Cerebellar cortex (tissue), 1 donor: ENCODE results near the gene NLRP9.

Experiments used
- DNase-seq: peaks from one replicate; pipeline ENCODE4 v3.0.0-alpha.2; 2015; ENCODE audit warnings: low spot score

NLRP9 gene

DNA sequence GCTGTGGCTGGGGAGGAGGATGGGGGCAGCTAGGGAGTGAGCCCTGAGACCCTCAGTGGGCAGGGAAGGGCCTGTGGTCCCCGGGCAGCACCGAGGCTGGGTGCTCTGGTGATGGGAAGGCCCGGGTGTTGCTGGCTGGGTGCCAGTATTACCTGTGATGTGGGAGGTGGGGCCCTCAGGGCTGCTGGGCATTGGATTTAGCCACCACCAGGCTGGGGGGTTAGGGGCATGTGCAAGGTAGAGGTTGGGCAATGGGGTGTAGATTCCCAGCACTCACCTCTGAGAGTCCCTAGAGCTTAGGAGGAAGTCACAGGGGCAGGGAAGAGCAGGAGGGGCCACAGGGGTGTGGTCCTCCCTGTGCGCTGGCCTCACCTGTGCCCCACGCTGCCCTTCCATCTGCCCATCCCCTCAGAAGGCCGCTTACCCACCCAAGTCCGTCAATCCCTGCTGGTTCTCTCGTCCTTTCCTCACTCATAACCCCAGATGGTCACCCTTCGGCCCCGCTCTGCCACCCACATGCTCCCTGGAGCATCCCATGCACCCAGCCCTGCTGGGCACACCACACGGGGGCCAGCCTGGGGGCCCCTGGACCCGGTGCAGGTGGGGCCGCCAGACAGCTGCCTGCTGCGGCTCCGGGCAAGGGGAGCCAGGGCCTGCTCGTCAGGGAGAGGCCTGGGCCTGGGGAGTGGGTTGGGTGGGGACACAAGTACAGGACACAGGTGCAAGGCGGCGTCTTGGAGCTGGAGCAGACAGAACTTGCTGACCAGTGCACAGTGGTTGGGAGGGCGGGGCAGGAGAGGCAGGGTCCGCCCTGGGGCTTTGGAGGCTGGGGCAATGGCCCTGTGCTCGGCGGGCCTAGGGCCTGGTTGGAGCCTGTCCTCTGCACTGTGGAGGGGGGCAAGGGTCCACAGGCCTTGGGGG is 50.7 kb downstream of the NLRP9 start:
- no peak for DNase-seq

DNA sequence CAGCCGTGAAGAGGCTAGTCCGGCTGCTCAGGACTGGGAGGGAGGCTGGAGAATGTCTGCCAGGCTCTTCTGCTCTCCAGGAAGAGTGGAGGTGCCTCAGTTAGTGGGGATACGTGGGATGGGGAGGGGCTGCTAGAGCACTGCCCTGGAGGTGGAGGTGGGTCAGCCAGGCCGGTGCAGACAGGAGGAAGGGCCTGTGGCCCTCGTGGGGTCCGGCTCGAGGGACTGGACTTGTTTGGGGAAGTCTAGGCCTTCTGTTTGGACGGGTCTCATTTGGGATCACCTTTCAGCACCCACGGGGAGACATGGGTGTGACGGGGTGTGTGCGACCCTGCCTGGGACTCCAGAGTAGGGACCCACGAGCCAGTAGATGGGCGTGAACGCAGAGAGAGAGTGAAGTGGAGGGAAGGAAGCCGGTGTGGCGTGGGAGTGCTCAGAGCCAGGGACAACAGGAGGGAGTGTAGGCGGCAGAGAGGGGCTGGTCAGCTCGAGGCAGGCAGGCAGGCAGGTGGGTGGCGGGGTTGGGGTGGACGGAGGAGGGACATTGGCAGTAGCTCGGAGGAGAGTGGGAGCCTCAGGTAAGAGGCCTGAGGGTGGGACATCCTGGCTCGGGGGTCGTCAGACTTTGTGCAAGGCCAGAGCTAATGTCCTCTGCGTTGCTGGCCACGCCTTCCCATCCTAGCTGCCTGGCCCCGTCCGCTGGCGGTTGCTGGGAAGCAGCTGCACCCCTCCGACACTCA is 51.7 kb downstream of the NLRP9 start:
- DNase-seq, result no peak

DNA sequence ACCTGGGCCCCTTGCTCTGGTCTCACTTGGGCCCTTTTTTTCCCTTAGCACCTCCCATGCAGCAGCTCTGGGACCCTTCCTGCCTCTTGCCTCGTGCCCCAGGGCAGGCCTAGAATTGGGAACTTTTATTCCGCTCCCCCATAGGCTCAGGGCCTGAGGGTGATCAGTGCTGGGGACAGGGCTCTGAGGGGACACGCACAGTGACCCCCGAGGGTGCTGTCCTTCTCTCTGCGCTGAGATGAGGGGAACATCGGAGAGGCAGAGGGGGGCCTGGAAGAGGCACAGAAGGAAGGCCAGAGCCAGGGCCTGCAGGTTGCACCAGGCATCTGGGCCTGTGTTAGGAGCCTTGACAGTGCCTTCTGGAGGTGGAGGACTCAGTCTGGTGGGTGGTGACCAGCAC is 52.4 kb downstream of the NLRP9 start:
- DNase-seq, result no peak

DNA sequence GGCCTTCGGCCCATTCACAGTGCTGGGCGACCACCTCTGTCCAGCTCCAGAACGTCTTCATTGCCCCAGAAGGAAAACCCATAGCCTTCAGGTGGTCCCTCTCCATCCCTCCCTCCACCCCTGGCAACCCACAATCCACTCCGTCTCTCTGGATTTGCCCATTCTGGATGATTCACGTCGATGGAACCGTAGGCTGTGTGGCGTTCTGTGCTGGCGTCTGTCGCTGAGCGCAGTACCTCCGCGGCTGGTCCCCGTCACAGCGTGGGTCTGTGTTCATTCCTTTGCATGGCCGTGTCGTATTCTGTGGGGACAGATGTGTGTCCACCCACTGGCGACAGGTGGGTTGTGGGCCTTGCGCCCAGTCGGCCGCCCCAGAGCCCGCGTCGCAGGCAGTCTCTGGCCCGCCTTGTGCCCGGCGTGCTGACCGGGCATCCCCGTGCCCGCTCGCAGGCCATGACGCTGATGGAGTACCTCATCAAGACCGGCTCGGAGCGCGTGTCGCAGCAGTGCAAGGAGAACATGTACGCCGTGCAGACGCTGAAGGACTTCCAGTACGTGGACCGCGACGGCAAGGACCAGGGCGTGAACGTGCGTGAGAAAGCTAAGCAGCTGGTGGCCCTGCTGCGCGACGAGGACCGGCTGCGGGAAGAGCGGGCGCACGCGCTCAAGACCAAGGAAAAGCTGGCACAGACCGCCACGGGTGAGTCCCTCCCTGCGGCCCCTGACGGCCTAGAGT is 53.1 kb downstream of the NLRP9 start:
- no peak for DNase-seq

DNA sequence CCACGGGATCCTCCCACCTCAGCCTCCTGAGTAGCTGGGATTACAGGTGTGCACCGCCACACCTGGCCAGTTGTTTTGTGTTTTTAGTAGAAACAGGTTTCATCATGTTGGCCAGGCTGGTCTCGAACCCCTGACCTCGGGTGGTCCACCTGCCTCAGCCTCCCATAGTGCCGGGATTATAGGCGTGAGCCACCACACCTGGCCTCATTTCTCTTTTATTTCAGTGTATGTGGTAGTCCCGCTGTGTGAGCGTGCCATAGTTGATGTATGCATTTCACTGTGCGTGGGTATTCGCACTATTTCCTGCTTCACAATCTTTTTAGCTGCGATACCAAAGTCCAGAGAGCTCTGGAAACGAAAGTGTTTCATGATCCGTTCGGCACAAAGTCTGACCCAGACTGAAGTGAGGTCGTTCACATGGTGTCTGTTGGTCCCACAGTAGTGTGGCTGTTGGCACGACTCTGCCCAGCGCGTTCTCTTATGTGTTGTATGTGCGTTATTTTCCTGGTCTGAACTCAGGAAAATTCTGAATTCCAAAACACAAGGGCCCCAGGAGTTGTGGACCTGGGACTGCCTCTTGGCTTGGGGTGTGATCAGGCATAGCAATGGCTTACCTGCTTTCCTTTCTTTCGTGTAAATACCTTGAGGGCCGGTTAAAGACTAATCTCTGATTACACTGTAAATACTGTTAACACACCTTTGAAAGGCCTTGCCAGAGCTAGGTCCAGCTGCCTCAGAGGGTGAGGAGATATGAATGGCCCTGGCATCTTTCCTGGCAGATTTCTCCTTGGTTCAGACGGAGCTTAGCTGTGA is 54.5 kb downstream of the NLRP9 start:
- DNase-seq, result no peak

DNA sequence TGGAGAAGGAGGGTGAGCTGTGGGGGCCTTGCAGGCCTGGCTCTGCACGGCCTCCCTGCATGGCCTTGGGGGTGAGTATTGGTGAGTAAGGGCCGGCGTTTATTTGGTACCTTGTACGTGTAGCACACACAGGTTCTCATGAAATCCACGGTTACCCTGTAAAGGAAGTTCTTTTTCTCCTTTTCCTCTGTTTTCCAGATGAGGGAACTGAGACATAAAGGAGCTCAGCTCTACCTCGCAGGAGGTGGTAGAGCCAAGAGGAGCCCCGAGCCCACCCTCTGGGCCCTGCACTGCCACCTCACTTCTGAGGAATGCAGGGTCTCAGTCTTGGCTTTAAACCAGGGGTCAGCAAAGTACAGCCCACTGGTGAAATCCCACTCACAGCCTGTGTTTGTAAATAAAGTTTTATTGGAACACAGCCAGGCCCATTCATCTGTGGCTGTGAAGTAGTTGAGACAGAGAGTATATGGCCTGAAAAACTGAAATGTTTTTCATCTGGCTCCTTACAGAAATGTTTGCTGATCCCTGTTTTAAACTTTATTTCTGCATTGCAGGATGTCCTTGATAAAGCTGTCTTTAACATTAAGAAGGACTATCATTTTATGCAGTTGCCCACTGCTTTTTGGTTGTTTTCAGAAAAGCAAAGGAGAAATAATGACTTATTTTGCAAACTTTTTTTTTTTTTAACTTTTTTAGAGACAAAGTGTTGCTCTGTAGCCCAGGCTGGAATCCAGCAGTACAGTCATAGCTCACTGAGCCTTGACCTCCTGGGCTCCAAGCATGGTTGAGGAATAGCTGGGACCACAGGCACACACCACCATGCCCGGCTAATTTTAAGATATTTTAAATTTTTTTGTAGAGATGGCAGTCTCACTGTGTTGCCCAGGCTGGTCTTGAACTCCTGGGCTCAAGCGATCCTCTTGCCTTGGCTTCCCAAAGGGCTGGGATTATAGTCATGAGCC is 56.8 kb downstream of the NLRP9 start:
- DNase-seq, result no peak

DNA sequence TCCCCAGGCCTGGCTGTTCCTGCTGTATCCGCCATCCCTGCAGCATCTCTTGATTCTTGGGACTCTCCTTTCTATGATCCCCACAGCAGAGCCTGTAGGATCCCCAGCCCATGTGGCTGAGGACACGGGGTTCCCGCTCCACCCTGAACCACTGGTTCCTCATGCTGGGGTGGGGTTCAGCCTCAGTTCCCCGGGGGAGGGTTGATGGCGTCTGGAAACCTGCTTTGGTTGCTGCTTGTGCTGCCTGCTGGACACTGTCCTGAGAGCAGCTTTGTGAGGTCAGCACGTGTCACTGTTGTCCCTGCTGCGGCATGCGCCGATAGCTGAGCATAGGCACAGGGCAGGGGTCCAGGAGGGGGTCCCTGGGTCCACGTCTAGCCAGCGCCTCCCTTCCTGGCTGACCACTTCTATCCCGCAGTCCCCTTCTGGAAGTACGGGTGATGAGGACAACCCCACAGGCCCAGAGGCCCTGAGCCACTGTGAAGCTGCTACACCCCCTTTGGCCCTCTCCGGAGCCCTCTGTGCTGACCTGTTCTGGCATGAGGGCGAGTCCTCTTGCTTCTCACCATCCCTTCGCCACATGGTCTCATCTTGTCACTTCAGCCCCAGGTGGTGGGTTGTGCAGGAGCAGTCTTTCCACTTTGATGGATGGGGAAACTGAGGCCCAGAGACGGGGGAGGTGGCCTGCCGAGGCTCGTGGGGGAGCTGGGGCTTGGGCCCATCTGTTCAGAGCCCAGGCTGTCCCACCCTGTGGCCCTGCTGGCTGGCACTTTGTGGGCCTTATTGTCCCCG is 57.7 kb downstream of the NLRP9 start:
- DNase-seq, result no peak

DNA sequence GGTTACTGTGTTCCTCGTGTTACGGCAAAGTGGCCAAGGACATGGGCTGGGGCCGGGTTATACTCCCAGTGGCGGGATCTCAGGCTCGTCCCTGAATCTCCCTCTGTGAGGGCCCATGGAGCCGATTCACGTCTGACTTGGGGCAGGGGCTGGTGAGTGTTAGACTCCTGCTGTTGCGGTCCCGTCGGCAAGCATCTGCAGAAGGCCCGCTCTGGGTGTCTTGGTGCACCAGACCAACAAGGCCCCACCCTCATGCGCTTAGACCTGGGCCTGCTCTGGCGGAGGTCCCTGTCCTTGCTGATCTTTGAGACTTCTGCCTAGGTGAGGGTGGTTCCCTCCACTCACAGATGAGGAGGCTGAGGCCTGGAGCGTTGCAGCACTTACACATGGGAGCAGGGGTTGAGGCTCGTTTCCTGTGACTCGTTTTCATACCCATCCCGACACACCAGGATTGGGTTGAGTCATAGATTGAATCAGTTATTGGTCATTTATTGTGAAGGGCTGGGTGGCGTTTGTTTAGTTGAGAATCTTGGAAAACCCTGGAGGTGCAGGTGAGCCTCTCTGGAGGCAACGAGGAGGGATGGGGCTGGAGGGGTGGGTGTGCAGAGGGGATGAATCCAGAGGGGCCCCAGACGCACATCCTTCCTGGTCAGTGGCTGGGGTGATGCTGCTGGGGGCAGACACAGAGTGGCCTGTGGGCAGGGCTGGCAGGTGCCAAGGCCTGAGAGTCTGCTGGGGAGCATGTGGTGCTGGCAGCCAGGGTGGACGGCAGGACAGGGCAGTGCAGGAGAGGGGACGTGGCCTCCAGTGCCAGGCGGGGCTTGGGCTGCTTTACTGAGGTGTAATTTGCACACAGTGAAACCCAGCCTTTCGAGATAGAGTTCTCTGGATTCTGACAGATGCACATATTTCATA is 58.6 kb downstream of the NLRP9 start:
- no peak for DNase-seq

DNA sequence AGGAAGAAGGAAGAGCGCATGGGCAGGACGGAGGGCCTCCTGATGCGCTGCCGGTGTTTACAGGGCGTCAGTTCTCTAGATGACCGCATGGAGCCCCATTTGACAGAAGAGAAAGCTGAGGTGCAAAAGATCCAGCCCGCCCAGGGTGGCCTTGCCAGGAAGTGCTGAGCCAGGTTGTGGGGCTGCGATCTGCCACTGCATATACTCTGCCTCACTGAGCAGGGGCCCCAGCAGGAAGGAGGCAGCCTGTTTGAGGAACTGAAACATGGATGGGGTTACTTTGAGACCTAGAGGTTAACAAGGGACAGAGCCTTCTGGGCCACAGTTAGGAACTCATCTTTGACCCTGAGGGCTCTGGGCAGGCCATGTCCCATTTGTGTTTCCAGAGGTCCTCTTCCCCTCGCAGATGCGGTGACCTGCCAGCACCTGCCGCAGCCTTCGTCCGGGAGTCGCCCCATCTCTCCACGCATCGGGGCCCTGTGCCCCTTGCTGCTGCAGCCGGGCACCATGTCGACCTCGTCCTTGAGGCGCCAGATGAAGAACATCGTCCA is 60.0 kb downstream of the NLRP9 start:
- no peak for DNase-seq

DNA sequence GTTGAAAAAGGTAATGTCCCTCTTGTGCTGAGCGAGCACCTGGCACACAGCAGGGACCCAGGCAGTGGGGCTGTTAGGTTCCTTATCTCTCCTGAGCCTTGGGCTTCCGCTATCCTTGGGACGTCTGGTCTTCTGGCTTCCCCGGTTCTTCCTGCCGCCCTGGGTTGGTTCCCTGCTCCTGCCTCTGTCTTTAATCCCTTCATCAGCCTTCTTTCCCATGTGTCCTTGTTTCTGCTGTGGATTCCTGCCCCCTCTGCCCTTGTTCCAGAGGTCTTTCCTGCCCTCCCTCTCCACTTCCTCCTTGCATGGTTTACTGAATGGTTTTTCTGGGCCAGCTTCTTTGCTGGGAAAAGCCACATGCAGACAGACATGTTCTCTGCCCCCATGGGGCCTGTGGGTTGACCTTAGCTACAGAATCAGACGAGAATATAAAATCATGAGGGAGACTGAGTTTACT is 60.6 kb downstream of the NLRP9 start:
- DNase-seq, result no peak

DNA sequence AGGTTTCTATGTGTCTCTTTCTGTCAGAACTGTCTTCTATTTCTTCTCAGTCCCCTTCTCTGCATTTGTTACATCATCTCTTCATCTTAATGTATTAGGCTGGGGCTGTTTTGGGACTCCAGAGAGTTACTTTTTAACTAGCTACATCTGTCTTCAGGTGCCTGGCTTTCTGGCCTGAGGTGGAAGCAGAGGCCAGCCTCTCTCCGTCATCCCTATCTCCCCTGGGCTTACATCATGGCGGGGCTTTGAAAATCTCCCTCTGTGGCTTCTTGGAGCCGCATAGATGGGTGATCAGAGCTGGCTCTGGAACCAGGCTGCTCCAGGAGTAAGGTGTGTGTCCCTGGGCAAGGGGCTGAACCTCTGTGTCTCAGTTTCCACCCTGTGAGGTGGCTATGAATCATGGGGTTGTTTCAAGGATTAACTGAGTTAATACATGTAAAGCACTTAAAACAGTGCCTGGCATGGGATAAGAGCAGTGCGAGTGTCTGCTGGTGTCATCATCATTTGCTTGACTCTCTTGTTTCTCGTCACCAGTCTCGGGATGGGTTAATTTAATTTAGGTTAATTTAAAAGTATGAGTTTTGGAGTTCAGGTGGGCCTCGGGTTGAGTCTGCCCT is 61.2 kb downstream of the NLRP9 start:
- no peak for DNase-seq

DNA sequence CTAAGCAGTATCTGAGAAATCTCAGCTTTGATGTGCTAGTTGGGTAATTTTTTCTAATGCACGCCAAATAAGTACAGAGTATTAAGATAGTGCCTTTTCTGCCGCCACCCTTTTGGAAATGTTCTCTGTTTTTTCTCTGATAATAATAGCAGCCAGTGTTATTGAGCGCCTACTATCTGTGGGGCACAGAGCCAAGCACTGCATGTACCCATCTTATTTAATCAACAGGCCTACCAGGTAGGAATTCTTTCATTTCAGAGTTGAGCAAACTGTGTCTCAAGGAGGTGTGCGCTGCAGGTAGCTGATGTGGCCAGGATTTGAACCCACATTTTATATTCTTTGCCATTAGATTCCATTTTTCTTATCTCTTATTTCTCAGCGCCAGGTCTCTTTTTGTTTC is 61.8 kb downstream of the NLRP9 start:
- DNase-seq, result peak; percentile 35

DNA sequence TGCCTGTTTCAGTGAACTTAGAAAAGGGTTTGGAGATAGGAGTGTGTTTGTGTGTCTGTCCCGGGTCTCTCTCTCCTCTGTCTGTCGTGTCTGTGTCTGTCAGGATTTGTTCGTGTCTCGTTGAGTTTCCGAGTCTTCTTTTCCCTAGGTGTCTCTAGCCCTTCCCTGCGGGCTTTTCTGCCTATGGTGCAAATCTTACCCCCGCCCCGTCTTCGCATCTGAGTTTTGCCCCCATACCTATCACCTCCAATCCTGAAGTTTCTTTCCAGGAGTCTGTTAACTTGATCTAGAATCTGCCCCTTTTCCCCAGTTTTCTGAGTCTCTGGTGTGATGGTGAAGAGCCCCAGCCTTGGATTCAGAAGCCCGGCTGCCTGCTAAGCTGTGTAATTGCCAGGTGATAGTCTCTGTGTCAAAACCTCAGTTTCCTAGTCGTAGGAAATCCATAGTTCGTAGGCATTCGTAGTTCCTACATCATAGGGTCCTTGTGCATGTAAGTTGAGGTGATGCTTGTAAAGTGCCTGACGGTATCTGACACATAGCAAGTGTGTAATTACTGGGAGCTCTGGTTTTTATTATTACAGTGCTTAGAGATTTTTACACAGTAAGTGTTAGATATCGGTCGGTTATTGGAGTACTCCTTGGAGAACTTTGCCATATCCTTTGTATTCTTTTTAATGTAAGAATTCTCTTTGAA is 62.4 kb downstream of the NLRP9 start:
- no peak for DNase-seq

DNA sequence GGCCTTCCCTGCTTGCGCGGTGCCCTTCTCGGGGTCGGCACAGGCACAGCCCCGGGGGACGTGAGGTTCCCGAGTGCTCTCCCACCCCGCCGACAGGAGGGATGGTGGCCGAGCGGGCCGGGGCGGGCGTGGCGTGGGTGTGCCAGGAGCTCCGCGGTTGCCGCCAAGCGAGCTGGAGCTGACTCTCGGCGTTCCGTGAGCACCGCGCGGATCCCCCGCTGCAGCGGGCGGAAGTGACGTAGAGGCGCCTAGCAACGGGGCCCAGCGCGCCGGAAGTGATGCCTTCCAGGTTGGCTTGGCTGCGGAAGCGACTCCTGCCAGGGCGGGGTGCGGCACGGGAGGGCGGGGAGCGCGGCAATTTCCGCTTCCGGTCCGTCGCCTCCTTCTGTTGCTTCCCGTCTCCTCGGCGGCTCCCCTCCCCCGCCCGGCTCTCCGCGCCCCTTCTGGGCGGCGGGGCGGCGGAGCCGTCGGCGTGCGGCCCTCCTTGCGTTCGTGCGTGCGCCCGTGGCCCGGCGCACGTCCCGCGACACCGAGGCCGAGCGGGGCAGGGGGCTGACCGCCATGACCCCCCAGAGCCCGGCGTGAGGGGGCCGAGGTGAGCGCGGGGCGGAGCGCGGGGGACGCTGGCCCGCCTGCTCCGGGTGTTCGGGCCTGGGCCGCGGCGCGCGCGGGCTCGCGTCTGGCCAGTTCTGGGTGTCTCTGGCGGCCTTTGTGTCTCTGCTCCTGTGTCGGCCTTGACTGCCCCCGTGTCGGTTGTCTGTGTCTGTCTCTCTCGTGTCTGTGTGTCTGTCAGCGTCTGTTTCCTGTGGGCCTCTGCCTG is 63.2 kb downstream of the NLRP9 start, which contains the start of gene EPN1:
Gene EPN1, plus strand, starts transcription at position 386 of the 820 bp plus-strand sequence. CDS start 3,402 bp downstream, outside the sequence.
- DNase-seq, result peak; percentile 96

DNA sequence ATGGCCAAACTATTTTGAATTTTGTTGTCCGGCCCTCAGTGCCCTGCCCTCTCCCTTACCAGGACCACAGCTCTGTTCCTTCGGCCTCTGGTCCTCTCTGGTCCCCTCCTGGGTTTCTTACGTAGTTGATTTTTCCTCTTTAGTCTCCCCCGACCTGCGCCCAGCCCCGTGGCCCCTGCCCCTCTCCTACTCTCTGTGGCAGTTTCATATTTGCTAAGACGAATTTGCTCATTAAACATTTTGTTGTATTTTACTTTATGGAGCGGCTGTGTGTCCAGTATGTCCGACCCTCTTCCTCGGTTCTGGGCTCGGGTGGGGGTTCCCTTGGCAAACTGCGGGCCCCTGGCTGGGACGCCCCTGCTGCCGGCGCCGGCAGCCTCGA is 63.8 kb downstream of the NLRP9 start:
- peak; percentile 20 for DNase-seq

DNA sequence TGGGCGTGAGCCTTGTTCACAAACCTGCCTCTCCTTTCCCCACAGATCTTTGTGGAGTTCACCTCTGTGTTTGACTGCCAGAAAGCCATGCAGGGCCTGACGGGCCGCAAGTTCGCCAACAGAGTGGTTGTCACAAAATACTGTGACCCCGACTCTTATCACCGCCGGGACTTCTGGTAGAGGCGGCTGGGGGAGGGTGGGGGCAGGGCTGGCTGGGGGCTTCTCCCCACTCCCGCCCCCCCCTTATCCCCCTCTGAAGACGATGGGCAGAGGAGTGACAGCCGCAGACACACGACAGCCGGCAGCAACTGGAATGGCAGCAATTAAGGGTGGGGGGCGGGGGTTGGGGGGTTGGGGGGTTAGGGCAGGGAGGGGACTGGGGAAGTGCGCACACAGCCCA is 64.3 kb downstream of the NLRP9 start:
- DNase-seq, result peak; percentile 41
